GM12864 (cell line): ENCODE data around the gene KLK12.

Source experiments
- DNase-seq: peaks from one replicate; pipeline ENCODE4 v3.0.0-alpha.2; 2011; ENCODE audit warnings: low read depth
- H3K4me3 ChIP-seq: 2 replicates; pipeline ENCODE4 v1.5.1; 2011; ENCODE audit warnings: mild to moderate bottlenecking, low read depth, low read length, control low read depth
- CTCF ChIP-seq: IDR thresholded peaks from 2 replicates; pipeline ENCODE4 v1.5.1; 2011; ENCODE audit warnings: low read depth, mild to moderate bottlenecking, moderate library complexity, low read length, control low read depth, inconsistent platforms; ENCODE audit errors: missing control alignments

Gene KLK12

DNA sequence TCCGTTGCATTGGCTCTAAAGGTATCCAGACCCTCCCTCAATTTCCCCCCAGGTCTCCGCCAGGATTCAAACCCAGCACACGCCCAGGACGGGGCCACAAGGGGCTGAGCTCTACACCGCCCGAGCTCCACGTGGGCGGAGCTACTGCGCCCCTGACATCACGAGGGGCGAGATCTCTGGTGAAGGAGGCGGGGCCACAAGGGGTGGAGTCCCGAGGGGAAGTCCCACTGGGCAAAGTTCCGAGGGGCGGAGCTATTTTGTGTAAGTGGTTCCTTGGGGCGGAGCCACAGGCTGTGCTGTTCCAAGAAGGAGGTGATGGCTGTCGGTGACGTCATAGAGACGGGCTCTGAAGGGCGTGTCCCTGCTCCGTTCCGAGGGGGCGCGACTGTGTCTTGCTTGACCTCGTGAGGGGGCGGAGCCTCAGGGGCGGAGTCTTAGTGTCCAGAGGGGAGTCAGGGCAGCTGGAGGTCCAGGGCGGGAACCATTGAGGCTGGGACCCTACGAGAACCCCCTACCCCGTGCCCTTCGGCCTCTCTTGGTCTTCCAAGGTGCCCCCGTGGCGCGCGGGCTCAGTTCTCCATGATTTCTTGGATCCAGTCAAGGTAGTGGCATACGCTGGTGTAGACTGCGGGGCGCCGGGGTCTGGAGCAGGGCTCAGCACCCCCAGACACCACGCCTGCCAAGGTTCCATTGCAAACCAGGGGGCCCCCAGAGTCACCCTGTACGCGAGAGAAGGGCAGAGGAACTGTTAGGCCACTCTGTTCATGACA is 32.1 kb downstream of the KLK12 start:
- TF ChIP-seq CTCF = no peak
- no peak for DNase-seq
- H3K4me3 ChIP-seq = no peak overlapping the region

DNA sequence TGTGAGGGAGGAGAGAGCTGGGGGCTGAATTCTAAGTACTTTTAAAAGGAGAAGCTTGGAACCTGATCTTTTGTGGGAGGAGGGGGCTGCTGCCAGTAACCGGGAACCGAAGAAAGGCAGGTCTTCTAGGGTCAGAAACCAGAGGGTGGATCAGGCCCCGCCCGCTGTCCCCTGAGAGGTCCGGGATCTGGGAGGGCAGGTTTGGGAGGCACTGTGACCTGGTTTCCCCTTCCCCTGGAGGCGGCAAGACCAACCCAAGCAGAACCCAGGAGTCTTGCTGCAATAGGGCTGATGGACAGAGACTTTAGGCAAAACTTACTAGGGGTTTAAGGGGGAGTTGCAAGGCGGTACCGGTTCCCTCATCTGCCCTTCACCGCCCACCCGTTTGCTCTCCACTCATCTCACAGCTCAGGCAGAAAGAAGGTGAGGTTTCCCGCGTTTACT is 32.7 kb downstream of the KLK12 start:
- no peak for DNase-seq
- H3K4me3 ChIP-seq = no peak overlapping the region
- no peak for TF ChIP-seq CTCF

GRCh38 chr19:51001515-51001914 is 33.3 kb downstream of the KLK12 start, which contains the start of gene KLK8:
KLK8 (minus strand) TSS chr19:51001604; CDS start chr19:51001167, 437 bp downstream.
- no peak for DNase-seq
- no peak within 1 kb of the TSS for H3K4me3 ChIP-seq
- no peak for TF ChIP-seq CTCF

DNA sequence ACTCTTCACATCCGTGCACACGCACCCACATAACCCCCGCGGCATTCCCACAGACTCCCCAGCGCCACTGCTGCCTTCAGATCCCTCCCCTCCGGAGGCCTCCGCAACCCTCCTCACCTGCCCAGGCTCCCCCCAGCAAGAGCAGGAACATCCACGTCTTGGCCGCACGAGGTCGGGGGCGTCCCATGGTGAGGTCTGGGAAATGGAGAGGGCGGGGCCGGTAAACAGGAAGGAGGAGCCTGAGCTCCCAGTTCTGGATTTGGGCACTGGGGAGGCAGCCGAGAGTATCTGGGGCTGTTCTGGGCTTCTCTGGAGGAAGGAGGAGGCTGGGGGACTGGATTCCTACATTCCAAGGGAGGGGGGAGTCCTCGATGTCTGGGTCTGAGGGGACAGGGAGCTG is 33.8 kb downstream of the KLK12 start:
- H3K4me3 ChIP-seq = no peak overlapping the region
- TF ChIP-seq CTCF = no peak
- no peak for DNase-seq

DNA sequence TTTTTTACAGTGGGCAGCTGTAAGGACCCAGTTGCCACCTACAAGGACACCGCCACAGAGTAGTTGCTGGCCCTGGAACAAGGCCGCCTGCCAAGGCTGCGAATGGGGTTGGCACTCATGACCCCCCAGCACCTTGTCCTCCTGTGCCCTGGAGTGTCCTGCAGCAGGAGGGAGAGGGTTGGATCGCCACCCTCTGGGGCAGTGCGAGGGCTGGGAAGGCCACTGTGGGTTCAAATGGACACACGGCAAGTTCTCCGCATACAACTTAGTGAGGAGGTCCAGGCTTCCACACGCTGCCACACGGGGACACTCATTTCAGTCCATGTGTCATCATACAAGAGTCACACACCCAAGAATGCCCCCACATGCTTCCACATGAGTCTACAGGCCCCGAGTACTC is 34.4 kb downstream of the KLK12 start:
- no peak overlapping the region for H3K4me3 ChIP-seq
- TF ChIP-seq CTCF = no peak
- DNase-seq = no peak

DNA sequence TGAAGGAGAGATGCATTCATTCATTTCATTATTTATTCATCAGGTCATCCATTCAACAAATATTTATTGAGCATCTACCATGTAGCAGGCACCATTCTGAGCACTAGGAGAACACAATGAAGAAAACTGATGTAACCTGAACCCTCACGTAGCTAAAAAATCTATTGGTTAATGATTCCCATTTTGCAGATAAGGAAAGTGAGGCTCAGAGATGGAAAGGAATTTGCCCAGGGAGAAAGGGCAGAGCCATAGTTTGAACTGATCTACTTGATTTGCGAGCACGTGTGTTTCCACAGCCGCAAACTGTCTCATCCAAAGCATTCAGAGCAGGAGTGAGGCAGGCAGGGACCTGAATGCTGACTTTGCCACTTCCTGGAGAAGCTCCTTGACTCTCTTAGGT is 36.1 kb downstream of the KLK12 start:
- DNase-seq = no peak

More for the DNA sequence above, 36.1 kb downstream of the KLK12 start:
- no peak for TF ChIP-seq CTCF
- no peak overlapping the region for H3K4me3 ChIP-seq
